ENCODE data around the gene USHBP1.
"Not testable (repeated sequence)": the region's sequence is repeated elsewhere in the genome, so short reads cannot be mapped to it uniquely, and the experiment has no call there.

The USHBP1 gene

DNA sequence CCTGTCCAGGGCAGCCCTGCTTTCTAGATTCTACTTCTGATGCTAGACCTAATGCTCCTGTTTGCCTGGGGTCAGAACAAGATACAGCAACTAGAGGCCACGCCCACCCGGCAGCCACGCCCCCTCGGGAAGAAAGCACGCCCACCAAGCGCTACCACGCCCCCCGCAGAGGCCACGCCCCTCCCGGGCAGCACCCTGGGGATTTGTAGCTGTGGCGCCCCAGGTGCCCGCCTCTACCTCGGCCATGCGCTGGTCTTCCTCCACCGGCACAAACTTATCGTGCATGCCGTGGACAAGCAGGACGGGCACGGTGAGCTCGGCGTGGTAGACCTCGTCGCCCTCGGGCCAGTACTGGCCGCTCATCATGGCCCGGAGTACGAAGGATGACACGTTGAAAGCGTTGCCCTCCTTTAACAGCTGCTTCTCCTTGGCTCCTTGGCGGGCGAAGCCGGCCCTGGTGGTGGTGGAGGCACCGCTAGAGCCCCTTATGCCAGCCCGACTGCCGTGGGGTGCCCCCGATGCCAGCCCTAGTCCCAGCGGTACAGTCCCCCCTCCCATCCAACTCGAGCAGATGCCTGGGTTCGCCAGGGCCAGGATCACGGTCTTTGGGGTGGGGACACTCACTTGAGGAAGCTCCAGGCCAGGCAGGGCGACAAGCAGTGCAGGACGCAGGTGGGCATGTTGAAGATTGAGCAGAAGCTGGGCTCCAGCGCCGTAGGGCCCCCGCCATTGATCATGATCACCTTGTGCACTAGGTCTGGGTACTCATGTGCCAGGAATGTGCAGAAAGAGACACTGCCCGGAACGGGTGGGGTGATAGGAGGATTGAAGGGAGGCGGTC is 29.7 kb upstream of the USHBP1 start:
- peak; percentile 62 for DNase-seq

DNA sequence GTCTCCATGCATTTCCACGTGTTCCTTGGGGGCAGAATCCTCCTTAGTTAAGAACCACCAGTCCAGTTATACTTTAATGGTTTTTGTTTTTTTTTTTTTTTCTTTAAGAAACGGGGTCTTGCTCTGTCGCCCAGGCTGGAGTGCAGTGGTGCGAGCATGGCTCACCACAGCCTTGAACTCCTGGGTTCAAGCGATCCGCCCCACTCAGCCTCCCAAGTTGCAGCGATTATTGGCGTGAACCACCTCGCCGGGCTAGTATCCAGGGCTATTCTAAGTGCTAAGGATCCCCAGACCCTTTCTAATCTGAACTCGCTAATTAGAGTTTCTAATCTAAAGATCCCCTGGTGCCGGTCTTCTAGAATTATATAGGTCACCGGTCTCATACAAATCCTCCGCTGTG is 29.1 kb upstream of the USHBP1 start:
- no peak for DNase-seq

DNA sequence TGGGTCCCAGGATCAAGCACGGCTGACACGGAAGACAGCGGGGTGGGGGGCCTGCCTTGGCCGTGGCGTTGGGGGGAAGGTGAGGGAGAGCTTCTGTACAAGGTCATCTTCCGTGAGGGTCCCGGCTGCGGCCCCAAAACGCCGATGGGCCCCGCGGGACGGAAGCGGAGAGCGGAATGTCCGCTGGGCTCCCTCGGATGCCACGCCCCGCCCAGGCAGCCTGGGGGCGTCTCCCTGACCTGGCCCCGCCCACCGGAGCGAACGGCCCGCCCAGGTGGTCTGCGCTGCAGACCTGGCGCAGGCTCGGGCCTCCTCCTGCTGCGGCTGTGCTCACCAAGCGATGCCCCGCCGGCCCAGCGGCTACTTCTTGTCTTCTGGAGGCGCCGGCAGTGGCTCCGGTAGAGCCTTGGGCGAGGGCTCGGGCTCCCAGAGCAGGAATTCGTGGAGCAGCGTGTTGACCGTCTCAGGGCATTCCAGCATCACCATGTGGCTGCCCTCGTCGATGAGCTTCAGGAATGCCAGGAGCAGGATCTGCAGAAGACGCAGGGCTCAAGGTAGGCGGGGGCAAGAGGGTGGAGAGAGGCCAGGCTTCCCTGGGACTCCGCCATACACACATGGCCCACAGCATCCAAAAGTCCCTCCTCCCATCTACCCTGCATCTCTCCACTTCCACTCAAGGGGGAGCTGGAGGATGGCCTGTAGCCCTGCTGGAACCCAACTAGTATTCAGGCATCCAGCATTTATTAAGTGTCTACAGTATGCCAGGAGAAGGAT is 27.9 kb upstream of the USHBP1 start:
- DNase-seq = peak; percentile 86

DNA sequence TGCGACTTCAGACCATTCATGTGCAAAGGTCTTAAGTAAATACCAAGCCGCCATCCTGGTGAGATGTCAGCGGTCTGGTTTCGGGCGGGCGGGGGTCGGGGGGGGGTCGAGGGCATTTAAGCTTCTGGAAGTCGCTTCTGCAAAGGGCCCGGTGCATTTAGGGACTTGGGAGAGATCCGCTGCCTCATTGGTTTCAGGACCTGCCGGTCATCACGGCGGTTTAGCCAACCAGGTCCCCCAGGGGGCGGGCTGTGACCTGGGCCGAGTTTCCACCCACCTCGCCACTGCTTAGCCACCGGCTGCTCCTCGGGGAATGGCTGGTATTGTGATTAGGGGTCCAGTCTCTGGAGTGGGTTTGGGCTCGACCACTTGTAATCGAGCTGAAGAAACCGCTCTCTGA is 24.9 kb upstream of the USHBP1 start:
- DNase-seq = no peak

DNA sequence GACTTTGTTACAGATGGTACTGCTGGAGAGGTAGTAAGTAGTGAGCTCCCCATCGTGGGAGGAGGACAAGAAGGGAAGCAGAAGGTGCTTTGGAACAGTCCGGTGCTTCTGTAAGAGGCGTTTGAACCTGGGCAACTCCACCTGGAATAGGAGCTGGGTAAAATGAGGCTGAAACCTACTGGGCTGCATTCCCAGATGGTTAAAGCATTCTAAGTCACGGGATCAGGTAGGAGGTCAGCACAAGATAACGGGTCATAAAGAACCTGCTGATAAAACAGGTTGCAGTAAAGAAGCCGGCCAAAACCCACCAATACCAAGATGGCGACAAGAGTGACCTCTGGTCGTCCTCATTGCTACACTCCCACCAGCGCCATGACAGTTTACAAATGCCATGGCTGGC is 22.2 kb upstream of the USHBP1 start:
- DNase-seq = no peak

DNA sequence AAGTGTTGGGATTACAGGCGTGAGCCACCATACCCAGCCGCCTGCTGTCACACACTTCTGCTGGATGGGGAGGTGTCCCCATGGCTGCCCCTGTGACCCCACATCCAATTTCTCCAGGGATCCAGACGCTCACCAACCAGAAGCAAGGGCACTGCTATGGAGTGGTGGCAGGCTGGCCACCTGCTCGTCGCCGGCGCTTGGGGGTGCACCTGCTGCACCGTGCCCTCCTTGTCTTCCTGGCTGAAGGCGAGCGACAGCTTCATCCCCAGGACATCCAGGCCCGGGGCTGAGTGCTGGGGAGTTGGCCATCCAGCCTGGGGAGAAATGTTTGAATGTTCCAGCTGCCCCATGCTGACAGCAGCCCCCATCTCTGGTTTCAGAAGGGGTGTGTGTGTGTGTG is 21.7 kb upstream of the USHBP1 start:
- no peak for DNase-seq

DNA sequence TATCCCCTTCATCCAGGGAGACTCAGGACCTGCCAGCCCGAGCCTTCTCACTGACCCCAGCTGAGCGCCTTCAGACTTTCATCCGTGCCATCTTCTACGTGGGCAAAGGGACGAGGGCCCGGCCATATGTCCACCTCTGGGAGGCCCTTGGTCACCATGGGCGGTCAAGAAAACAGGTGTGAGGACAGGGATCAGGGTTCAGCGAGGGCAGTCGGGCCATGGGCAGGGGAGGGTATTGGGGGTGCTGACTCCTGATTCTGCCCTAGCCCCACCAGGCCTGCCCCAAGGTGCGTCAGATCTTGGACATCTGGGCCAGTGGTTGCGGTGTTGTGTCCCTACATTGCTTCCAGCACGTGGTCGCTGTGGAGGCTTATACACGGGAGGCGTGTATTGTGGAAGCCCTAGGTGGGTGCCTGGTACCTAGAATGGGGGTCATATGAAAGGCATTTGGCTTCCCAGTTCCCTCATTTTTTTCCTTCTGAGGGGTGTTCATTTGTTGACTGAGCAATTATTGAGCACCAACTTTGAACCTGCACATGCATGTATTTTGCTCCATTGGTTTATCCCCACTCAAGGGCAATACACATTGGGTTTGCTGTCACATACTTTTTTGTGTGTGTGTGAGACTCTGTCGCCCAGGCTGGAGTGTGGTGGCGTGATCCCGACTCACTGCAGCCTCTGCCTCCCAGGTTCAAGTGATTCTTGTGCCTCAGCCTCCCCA is 21.0 kb upstream of the USHBP1 start:
- no peak for DNase-seq

DNA sequence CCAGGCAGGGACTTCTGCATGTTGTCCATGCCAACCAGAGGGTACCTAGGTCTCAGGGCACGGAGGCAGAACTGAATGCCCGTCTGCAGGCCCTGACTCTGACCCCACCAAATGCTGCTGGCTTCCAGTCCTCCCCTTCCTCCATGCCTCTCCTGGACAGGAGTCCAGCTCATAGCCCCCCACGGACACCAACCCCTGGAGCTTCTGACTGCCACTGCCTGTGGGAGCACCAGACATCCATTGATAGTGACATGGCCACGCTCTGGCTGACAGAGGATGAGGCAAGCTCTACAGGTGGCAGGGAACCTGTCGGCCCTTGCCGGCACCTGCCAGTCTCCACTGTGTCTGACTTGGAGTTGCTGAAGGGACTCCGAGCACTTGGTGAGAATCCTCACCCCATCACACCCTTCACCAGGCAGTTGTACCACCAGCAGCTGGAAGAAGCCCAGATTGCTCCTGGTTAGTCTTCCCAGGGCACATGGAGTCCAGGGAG is 19.0 kb upstream of the USHBP1 start:
- no peak for DNase-seq

DNA sequence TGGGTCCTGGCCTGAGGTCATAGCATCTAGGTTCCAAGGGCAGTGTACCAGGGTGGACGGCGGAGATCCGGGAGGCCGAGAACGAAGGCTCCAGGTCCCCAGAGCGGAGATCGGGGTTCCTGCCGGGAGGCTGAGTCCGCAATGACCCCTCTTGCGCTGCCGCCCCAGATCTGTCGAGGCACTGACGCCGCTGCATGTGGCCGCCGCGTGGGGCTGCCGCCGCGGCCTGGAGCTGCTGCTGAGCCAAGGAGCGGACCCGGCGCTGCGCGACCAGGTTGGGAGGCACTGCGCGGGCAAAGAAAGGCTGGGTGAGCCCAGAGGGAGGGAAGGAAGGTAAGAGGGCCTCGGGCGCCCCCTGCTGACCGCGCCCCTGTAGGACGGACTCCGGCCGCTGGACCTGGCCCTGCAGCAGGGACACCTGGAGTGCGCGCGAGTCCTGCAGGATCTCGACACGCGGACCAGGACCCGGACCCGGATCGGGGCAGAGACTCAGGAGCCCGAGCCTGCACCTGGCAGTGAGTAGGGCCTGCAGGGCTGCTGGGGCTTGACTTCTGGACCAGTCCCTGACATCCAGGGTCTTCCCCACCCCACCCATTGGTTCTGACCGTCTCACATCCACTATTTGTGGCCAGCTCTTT is 18.1 kb upstream of the USHBP1 start:
- peak; percentile 80 for DNase-seq

DNA sequence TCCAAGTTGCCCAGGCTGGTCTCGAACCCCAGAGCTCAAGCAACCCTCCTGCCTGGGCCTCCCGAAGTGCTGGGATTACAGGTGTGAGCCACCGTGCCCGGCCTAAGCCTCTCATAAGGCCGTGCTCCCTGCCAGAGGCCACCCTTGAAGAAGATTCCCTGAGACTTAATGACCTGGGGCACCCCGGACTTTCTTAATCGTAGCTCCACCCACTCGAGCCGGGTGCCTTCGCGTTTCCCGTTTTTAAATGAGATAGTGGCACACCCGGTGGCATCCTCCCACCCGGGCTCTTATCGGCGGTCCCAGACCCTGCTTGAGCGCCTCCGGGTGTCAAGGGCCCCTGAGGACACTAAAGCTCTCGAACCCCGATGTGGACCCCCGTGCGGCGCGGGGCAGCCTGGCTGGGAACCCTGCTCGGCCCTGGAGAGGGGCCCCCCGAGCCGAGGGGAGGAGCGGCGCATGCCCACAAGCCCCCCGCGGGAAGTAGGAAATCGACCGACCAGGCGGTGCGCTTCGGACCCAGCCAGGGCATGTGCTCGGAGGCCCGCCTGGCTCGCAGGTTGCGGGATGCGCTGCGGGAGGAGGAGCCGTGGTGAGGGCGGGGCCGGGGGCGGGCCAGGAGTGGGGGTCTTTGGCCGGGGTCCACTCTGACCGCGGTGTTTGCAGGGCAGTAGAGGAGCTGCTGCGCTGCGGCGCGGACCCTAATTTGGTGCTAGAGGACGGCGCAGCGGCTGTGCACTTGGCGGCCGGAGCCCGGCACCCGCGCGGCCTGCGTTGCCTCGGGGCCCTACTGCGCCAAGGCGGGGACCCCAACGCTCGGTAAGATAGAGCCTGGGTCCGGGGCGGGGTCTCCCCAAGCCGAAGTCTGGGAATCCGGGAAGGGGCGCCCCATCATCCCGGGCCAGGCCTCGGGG is 17.1 kb upstream of the USHBP1 start, which contains the start of gene ANKLE1:
Gene ANKLE1 (plus strand): TSS at position 511 of the 914 bp plus-strand sequence. CDS start 20 bp downstream, at position 531.
- no peak for DNase-seq

DNA sequence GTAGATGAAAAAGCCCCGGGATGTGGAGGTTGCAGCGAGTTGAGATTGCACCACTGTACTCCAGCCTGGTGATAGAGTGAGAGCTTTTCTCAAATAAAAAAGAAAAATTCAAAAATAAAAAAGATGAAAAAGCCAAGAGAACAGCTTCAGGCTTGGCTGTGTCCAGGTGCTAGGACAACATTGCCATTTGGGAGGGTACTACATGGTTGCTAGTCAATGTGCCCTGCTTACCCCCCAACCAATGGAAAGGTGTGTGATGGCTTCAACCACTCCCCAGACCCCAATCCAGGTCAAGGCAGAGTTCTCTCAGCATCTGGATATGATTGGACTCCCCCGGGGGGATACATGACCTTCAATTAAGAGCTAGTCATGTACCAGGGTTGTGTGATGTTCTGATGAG is 14.9 kb upstream of the USHBP1 start:
- no peak for DNase-seq

DNA sequence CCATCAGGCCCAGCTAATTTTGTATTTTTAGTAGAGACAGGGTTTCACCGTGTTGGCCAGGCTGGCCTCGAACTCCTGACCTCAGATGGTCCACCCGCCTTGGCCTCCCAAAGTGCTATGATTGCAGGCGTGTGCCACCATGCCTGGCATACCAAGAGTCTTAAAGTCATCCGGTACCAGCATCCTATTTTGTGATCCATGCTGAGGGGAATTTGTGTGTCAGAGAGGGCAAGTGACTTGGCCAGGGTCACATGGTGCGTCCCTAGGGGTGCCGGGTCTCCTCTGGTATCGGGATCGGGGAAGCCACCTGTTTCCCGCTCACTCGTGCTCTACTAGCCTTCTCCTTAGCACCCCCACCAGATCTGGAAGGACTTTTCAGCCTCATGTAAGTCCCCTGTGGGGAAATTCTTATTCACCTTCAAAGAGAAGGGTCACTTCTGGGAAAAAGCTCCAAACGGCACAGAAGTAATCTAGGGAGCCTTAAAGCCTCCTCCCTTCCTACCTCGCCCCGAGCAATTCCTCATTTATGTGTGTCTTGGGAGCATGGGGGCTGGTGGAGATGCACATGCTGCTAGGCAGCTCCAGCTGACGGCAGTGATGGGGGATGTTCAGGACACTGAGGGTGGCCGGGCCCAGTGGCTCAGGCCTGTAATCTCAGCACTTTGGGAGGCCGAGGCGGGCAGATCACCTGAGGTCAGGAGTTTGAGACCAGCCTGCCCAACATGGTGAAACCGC is 11.1 kb upstream of the USHBP1 start:
- DNase-seq = no peak

DNA sequence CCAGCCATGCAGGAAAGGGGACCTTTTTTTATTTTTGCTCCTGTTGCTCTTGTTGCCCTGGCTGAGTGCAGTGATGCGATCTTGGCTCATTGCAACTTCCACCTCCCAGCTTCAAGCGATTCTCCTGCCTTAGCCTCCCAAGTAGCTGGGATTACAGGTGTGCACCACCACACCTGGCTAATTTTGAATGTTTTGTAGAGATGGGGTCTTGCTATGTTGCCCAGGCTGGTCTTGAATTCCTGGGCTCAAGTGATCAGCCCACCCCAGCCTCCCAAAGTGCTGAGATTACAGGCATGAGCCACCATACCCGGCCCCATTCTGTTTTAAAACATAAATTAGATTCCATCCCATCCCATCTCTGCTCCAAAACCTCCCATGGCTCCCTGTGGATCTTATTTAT is 10.3 kb upstream of the USHBP1 start:
- DNase-seq = not testable (repeated sequence)

DNA sequence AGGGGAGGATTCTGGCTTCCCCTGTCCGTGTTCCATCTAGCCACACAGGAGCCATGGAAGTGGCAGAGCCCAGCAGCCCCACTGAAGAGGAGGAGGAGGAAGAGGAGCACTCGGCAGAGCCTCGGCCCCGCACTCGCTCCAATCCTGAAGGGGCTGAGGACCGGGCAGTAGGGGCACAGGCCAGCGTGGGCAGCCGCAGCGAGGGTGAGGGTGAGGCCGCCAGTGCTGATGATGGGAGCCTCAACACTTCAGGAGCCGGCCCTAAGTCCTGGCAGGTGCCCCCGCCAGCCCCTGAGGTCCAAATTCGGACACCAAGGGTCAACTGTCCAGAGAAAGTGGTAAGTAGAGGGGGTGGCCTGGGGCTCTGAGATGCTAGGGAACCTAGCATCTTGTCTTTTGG is 4.2 kb upstream of the USHBP1 start:
- no peak for DNase-seq

DNA sequence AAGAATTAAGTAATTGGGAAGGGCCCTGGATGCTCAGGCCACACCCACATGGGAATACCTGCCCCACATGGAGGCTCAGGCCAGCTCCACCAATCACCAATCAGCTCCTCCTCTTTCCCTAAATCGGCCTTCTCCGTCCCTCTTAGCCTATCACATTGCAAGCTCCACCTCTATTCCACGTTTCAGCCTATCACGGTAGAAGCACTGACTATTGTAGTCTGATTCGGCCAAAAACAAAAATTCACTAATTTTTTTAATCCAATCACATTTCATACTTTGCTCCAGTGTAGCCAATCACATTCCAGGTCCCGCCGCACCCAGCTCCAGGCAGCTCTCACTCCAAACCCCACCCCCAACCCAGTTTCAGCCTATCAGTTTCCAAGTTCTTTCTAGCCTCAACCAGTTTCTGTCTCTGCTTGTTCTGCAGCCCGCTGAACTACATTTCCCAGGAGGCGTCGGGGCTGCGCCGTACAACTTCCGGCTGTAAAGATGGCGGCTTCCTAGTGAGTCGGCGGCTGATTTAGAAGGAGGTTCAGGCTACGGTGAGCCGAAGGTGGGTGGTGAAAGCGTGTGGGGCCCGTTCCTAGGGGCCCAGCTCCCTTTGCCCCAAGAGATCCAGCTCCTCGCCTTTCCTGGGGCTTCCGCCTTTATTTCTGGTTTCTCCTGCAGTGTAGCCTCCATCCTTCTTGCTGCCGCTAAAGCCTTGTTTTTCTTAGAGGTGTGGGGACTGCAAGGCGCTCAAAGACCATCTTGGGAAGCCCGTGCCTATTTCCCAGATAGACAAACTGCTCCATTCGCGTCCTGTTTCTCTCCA is 2.6 kb upstream of the USHBP1 start, which contains the start of gene BABAM1:
Gene BABAM1 (plus strand): TSS at position 469 of the 814 bp plus-strand sequence. CDS start 1,364 bp downstream, outside the sequence.
- peak; percentile 87 for DNase-seq

DNA sequence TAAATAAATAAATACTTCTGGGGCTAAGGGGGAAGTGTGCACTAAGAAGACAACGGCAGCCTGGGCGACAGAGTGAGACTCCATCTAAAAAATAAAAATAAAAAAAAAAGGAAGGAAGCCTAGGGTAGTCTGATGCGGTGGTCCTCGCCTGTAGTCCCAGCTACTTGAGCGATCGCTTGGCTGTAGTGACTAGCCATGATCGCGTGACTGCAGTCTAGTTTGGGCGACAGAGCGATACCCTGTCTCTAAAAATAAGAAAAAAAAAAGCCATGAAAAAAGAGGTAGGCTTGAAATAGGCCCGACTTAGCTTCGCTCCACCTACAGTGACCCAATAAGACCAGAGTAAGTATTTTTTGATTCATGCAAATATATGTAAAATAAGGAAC is 2.0 kb upstream of the USHBP1 start:
- no peak for DNase-seq

DNA sequence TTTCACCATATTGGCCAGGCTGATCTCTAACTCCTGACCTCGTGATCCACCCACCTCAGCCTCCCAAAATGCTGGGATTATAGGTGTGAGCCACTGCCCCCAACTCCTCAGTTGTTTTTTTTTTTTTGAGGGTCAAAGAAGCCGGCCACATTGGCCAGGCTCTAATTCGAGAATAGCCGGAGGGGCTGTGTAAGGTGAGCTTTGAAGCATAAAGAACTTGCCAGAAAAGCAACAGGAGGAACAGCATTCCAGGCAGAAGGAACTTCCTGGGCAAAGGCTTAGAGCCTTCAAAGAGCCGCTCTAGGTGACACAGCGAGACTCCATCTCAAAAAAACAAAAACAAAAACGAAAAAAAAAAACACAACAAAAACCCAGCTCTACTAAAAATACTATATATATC is 1.5 kb upstream of the USHBP1 start:
- DNase-seq = no peak

DNA sequence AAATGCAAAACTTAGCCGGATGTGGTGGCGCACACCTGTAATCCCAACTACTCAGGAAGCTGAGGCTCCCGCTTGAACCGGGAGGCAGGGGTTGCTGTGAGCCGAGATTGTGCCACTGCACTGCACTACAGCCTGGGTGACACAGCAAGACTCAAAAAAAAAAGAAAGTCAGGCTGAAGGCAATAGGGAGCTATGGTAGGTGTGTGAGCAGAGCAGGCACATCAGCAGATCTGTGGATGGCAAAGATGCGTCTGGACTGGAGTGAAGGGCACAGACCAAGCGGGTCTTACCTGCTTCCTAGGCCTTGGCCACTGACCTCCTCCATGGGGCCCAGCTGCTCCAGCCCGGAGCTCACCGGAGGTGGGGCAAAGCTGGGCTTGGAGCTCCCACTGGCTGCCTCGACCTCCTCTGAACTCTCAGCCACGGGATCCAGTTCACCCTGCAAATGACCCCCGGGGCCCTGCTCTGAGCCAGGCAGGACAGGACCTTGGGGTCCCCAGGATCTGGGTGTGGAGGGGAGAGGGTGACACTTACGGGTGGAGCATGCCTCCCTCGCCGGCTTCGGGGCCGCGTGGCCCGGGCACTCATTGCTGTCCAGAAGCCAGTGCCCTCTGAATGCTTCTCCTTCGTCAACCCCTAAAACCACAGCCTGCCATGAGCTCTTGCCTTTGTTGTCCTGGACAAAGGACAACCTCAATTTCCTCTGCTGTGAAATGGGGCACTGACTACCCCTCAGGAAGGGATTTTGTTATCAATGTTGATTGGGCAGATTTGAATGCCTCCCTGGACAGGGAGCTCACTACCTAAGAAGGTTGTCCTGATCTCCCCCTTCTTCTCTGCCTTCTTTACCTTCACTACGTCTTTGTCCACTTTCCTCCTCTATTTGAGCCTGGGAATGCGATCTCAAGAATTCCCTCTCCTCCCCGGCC is 569 bp downstream of the USHBP1 start:
- DNase-seq = no peak

DNA sequence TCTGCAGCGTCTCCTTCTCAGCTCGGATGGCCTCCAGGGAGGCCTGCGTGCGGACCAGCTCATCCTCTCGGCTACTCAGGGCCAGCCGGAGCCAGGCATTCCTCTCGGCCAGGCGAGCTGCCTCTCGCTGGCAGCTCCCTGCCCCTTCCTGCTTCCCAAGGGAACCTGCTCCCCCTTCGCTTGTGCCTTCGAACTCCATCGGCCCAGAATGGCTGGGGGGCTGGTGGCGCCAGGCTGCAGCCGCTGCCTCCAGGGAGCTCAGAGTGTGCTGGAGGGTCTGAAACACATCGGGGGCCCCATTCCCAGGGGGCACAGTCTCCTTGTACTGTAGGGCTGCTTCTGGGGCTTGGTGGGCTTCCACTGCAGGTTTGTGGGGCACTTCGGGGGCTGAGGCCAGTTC is 2.0 kb downstream of the USHBP1 start:
- no peak for DNase-seq
